ENCODE measurements around the gene CASK.

Gene CASK

DNA sequence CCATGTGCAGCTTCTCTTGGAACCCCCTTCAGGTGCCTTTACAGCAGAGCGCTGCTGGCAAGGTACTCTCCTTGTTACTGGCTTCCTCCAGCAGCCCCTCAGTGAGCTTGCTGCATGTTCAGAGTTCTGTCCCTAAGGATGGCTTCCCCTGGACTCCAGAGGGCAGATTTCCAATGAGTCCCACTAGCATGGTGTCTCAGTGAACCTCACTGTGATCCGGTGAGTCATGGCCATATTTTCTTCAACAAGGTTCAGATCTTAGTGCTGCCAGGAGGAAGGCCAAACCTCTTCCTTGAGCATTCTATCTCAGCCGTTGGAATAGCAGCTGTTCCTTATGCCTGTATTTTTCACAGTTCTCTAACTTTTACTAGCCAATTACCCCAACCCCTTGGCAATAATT, 98.8 kb downstream of the CASK start:
- DNase-seq: no peak

DNA sequence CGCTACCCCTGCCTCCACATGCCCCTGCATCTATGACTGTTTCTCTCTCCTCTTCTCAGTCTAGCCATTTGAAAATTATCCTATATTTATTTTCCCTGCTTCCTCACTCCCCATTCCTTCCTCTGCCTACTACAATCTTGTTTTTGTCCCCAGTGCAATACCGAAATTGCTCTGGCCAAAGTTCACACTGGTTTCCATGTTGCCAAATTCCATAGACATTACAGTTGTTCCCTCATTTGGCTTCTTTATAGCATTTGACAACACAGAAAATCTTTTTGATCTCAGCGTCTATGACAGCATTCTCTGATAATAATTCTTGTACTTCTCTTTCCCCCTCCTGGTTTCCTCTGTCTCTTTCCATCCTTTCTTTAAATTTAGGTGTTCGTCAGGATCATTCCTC, 100.0 kb downstream of the CASK start:
- no peak for DNase-seq

DNA sequence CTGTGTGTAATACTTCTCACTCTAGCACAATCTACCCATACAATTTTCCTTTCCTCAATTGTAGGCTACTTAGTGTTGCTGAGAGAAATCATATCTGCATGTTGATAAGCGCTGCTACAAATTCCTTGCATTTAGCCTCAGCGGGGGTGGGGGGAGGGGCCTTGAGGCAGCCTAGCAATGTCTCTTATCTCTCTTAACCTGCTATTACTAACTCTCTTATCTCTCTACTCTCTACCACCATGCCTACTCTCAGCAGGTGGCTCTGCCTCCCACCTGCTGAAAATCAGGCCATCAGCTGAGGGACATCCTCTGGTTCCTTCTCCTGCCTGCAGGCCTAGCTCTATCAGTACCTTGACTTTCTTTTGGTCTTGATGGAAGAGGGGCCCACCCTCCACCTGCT, 100.5 kb downstream of the CASK start:
- no peak for DNase-seq

DNA sequence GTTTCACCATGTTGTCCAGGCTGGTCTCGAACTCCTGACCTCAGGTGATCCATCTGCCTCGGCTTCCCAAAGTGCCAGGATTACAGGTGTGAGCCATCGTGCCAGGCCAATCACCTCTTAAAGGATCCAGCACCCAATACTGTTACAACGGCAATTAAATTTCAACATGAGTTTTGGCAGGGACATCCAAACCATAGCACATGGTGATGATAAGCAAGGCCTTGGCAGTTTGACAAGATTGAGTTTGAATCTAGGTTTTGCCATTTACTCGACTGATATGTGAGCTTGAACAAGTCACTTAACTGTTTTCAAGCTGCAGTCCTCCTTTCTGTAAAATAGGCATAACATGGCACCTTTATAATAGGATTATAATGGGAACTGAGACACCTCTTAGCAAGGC, 115.3 kb downstream of the CASK start:
- DNase-seq: no peak

DNA sequence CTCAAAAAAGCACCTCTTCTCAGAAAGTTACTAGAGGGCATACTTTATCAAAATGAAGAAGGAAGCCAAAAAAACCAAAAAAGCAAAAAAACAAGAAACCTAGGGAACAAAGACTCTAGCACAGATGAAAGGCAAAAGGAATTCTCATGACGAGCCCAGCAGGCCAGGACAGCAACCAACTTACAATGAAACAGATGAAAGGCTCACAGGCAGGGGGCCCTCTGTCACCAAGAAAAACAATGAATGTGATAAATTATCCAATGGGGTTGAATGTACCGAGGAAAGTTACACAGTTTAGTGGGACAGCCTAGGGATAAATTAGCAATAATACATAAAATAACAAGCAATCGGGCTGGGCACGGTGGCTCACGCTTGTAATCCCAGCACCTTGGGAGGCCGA, 120.4 kb downstream of the CASK start:
- DNase-seq: no peak

DNA sequence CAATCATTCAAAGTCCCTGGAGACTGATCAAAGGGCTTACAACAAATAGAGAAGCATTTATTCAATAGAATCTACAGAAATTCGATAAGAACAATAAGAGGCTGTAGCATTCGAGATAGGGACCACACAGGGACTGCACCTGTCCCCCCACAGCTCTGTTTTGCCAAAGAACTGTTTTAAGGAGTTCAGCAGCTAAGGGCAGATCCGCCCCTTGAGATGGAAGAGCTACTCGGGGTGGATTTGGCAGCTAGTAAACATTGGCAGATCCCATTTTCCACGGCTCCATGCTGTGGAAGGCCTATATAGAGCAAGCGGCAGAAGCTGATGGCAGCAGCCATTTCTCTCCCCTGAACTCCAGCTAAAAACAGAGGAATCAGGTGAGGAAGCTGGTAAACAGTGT, 123.7 kb downstream of the CASK start:
- DNase-seq: no peak

DNA sequence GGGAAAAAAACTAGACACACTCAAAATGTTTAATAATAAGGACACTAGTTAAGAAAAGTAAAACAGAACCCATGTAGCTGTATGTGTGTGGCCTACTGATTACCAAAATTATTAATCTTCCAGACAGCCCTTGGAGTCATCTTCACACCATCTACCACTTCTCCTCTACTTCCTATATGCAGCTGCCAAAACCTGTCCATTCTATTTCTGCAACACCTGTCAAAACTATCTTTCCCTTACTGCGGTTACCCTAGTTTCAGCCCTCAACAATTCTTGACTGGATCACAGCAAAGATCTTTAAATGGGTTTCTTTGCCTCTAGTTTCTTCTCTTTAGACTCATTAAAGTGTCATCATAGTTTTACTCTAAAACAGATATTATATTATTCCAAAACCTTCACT, 126.8 kb downstream of the CASK start:
- no peak for DNase-seq

DNA sequence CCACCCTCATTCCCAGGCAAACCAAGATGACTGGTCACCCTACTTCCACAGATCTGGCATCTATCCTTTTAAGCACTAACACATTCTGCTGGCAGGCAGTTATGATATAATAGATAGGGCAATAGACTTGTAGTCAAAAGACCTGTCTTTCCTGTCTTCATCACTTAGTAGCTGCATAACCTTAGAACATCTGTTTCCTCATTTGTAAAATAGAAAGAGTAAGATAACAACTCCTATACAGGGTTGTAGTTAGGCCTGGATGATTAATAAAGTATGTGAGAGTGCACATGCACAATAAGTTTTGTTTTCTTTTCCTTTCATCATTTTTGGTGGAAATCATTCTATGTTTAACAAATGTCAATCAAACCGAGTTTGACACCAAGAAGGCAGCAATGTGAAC, 127.3 kb downstream of the CASK start:
- no peak for DNase-seq

DNA sequence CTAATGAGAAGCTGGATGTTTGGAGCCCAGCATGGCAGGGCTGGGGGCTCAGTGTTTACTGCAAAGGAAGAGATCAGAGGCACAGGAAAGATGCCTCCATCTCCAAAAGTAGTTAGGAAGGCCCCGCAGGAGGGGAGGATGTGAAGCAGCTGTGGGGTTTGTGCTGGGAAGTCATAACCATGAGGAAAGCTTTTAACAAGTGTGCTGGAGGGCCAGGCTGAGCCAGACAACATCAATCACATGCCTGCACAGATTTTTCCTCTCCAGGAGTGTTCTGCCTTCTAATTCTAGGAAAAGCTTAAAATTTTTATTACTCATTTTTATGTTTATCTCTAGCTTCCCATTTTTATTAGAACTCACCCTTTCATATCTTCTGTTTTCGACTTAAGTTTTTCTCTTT, 134.0 kb downstream of the CASK start:
- no peak for DNase-seq

DNA sequence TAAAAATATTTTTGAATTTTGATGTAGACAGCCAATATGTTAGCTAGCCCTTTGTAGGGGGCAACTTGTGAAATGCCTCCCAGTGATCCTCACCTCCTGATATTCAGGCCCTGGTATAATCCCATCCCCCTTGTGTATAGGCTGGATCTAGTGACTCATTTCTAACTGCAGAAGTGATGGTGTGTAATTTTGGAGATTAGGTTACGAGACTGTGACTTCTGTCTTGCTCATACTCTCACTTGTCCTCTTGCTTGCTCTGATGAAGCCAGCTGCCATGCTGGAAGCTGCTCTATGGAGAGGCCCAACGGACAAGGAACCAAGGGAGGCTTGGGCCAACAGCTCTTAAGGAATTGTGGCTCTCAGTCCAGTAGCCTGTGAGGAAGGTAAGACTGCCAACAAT, 137.7 kb downstream of the CASK start:
- peak; percentile 2 for DNase-seq

DNA sequence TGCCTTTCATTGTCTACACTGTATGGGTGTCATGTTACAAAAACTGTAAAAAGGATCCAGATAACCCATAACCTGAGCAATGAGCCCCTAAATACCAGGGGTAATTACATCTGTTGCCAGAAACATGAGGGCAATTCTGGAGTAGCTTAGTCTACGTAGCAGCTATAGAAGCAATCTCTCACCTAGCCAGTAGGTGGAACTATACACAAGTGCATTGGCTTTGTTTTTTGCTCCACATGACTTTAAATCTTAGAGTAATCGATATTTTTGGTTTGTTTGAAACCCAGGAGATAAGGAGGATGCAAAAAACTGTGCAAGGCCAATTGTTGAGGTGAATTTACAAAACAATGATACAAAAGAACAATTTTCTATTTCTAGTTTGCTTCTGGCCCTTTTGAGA, 141.9 kb downstream of the CASK start:
- peak; percentile 3 for DNase-seq

DNA sequence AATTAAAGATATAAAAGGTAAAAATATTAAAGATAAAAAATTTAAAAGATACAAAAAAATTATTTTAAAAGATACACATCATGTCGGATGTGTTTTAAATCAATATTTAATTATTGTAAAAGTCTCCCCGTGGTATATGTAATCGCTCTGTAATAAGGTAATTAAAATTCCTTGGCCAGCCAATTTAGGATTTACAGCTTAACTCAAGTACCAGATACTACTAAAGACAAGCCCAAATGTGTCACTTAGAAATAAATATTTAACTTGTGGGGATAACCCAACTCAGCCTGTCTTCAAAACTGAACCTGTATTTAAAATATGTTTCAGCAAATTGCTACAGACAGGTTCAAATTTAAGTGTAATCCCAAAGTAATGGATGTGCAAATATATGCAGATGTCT, 143.4 kb downstream of the CASK start:
- DNase-seq: no peak

DNA sequence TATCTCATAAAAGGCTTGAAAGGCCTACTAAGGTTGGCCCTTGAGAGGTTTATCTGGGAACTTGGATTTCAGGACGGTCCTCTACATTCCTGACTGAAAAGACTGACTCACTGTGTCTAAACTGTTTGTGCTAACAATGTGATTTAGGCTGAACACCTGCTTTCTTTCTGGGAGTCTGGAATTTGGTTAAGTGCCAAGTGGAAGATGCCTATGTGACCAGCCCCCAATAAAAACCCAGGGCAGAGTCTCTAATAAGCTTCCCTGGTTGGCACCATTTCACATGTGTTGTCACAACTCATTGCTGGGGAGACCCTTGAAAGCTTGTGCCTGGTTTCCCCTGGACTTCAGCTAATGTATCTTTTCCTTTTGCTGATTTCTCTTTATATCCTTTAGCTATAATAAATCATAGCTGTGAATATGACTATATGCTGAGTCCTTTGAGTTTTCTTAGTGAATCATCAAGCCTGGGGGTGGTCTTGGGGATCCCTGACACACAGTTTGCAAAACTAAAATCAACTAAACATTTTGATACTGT, 144.3 kb downstream of the CASK start:
- no peak for DNase-seq

DNA sequence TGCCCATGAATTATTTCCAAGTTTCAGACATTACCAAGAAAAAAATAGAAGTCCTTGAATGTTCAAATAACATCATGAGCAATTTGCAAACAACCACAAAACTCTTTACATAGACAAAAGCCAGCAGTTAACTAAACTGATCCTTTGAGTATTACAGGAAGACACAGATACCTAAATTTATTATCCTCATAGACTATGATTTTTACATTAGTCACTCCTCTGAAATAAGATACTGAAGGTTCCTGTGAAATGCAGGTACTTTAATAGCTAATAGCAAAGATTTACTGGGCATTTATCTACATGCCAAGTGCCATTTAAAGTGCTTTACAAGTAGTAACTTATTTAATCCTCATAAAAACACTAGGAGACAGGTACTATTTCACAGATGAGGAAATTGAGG, 161.7 kb downstream of the CASK start:
- no peak for DNase-seq

DNA sequence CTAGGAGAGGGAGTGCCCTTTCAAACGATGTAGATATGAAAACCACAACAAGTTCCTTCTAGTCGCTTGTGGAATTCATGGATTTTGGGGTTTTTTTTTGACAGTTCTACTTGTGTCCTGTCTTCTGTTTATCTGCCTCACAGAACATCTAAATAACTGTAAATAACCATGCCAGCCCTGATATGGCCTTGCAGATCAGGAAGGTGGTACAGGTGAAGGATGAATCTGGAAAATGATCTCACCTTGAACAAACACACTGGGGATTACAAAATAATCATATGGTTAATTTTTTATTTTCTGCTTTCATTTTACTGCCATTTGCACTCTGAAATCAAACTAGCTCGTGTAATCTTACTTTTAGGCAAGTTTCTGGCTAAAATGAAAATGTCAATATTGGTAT, 162.2 kb downstream of the CASK start:
- no peak for DNase-seq

DNA sequence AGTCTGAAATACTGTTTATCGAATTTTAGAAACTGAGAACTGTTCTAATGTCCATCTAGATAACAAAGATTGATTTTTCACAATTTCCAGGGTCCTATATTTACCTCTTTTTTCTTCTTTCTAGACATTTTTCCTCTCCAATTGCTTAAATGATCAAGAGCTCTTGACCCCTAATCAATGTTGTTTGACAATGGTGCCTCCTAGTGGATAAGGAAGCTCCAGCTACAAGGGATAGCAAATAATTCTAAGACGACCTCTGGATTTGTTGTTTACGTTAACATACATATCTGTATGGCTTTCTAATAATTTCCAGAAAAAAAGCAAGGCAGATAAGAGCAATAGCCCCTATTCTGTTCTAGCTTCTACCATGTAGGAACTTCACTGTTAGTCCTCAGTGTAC, 163.5 kb downstream of the CASK start:
- peak; percentile 28 for DNase-seq

DNA sequence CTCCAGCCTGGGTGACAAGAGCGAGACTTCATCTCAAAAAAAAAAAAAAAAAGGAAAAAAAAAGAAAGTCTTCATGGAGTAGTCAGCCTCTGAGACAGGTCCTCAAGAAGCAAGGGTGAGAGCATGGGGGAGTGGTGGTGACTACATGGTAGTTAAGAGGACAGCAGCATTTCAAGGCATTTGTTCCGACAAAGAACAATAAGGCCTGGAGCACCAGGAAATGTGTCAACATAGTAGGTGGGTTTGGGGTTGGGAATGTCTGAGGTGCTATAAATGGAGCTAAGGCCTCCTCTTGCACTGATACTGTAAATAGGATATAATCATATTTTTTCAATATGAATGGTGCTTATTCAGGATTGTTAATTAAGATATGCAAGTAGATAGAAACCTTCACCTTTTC, 165.0 kb downstream of the CASK start:
- no peak for DNase-seq

DNA sequence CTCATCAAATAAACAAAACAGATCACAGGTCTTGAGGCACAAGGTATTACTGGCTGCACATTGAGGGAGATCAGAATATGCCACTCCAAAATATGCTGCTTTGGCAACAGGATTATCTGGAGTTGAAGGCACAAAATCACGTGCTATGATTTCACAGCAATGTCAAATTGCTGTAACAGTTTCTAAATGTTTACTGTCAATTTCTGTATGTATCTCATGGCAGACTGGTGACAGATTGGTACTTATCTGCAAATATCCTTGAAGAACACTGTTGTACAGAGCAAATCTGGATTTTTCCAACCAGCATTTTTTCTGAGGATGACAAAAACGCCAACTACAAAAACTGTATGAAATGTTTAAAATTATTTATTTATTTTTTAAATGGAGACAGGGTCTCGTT, 172.6 kb downstream of the CASK start:
- no peak for DNase-seq

DNA sequence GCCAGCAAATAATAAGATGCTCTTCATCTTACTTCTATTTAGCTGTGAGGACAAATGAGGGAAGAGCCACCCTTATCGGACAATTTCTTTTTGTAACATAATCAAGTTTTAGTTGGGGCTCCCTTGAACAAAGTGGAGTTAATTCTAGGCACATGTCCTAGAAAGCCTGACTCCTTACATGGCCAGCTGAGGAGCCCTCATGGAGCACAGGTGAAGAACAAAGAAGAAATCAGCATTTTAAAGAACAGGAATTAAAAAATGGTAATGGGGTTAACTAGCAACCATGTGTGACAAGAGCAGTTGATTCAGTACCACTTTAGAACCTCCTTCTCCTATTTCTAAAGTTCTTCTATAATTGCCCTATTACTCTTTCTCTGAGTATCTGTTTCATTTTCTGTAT, 183.5 kb downstream of the CASK start:
- no peak for DNase-seq

DNA sequence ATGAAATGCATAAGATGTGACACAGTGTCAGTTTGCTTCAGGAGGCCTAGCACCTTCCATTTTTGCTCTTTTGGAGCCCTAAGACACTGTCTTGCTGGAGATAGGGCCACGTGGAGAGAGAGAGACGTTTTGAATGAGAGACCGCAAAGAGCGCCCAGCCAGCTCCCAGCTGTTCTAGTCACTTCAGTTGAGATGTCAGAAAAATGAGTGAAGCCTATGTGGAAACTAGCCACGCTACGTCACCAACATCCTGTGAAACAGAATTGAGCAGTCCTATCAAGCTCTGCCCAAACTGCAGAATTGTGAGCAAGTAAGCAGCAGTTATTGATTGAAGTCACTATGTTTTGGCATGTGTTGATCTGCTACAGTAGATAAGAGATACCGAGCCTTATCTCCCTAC, 186.3 kb downstream of the CASK start:
- peak; percentile 76 for DNase-seq

DNA sequence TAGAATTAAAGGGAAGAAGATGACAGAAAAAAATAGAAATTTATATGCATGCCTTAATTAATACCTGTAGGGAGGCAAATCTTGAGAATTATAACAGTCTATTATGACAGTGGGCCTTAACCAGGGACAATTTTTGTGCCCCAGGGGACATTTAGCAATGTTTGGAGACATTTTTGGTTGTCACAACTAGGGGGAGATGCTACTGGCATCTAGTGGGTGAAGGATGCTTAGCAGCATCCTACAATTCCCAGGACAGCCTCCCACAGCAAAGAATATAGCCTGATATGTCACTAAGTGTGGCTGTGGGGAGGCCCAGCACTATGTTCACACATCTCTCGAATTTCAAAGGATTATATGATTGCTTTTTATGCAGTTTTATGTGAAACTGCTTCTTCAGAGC, 188.8 kb downstream of the CASK start:
- DNase-seq: peak; percentile 12

DNA sequence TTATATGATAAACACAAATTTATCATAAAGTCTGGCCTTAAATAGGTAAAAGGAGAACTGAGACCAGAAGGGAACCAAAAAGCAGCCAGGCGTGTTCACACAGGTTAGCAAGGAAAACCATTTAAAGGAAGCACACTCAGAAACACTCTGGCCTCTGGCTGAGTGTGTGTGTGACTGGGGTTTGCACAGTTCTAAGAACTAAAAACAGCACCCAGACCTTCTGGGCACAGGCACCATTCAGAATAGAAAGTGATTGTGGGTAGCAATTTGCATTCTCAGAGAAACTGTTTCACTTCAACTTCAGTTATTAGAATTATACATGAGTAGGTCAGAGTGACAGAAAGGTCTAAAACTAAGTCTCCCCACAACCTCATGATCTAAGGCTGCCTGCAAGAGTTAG, 189.4 kb downstream of the CASK start:
- DNase-seq: peak; percentile 71

DNA sequence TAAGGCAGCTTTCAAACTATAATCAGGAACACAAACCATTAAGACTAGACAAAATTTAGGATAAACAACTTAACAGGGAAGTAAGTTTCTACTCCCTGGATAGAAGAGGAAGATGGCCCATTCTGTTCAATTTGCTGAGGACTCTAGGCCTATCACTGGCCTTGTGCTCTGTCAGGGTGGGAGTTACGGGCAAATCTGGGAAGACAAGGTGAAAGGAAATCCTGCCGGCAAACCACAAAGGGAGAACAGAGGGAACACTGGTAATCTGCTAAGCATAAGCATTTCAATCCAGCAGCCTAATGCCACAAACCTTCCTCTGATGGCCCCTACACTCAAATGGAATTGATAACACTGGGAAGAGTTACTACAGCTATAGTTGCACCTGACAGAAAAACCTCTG, 191.1 kb downstream of the CASK start:
- no peak for DNase-seq

DNA sequence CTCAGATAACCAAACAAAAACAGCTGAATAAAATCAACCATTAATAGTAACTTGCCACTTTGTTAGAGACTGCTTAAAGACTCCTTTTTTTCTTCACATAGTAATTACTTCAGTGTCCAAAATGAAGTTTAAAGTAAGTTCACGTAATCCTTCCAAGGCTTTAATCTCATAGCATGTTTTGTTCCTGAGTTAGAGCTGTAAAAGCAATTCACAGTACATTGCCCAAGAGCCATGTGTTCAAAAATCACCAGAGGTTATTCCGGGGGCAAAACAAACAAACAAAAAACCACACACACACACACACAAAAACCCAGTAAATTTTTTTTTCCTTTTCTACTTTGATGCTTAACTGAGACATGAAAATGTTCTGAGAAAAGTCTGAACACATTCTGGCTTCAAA, 193.3 kb downstream of the CASK start:
- no peak for DNase-seq

DNA sequence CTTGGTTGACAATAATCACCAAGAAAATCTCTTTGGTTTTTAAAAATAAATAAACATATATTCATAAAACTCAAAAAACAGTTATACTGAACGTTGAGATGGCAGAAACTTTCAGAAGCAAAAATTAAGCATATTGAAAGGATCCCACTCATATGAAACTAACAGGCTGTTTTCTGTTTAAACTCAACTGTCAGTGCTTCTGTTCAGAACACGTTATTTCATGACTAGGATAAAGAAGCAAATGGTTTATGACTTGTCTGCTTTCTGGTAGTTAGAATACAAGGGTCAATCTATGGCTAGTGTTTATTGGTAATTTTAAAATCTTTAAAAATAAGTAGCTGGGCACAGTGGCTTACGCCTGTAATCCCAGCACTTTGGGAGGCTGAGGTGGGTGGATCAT, 195.2 kb downstream of the CASK start:
- DNase-seq: no peak

DNA sequence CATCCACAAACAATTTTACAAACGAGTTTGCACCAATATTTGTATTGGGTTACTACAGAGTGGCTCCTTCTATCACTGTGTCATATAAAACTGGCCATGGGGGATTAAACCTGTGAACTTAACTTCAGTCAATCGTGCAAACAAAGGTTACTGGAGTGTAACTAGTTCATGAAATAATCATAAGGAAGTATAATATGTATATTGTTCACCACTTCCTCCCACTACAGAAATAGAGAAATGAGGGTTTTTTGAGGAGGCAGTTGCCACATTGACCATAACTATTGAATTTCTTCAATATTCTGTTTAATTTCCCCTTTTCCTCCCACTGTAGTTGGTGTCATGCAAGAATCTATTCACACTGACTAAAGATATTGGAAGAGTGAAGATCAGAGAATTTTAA, 199.5 kb downstream of the CASK start, which contains the start of gene GPR82:
TSS of gene GPR82 (plus strand) at position 356 of the 400 bp plus-strand sequence. CDS start 2,846 bp downstream, outside the sequence.
- peak; percentile 80 for DNase-seq

All from MV-4-11 (cell line).